ENCODE data around the gene C2orf66. TPM values are rescaled to one million over a fixed set of nuclear protein-coding genes. Genes with fewer than 3 reads are reported as not detected.

The C2orf66 gene
- total and polyA plus RNA-seq, 2 donors (not counting 1 experiment from before 2014, with no cell fraction given): not detected

DNA sequence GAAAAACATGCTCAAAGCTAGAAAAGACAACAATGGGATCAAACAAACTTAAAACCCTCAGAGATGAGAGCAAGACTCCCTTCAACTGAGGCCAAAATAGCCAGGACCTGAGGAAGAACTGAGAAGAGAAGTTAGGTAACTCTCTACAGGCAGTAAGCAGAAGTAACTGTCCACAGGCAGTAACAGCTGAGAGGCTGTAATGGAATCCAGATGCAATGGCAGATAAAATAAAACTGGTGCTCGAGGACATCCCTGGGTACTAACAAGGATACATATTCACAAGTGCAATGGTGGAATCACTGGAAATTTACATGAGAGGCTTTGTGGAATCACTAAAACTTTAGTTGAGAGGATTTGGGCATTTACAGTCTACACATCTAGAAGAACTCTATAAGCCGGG lies 30.4 kb upstream of the C2orf66 start:
- Histone ChIP-seq H3K9ac (ENCODE audit: low read length) (no peak overlapping the region), H3K4me3 (ENCODE audit: control extremely low read depth in 1 of 5, extremely low read depth in 1 of 5, insufficient read depth in 1 of 5, low read depth in 2 of 5, low read length in 4 of 5) (no peak overlapping the region)

DNA sequence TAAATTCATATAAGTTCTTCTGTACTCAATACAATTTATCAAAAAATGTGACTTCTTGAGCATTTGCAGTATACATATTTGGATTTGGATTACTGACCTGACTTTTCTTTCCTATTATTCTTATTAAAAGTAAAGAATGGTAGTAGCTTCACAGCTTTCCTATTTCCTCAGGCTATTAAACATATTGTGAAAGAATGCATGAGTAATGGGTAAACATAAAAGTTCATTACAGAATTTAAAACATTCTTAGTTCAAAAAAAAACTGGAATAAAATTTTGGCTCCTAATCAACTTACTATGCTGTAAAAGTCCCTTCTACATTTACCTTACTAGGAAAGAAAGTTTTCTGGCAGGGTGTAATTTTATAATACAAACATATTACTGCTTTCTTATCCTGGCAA lies 27.3 kb upstream of the C2orf66 start:
- intact Hi-C loops (cut with micrococcal nuclease): no loop called here
- Mint-ChIP-seq H3K27me3 (no peaks in the 10 kb centered on the region), H3K9me3 (ENCODE audit: insufficient read depth) (no peaks in the 10 kb centered on the region), H3K27ac (no peak overlapping the region), H3K4me3 (no peak overlapping the region), H3K4me1 (no peaks in the 10 kb centered on the region)
- no peaks in the 10 kb centered on the region for H3K4me1 ChIP-seq (ENCODE audit: control insufficient read depth in 2 of 2, insufficient read depth in 2 of 2, low read length in 2 of 2)
- DNase-seq (no peak), ATAC-seq (ENCODE audit: low read depth) (no peak)
- ChIA-PET CTCF (no interaction called here), POLR2A (no interaction called here)
- H3K27ac ChIP-seq (ENCODE audit: low read length in 2 of 2): no peak overlapping the region
- no peaks in the 10 kb centered on the region for H3K79me2 ChIP-seq (ENCODE audit: control insufficient read depth, insufficient read depth, low read length)
- H3K27me3 ChIP-seq (replicated peaks in 1 of 4; ENCODE audit: control extremely low read depth in 1 of 4, control insufficient read depth in 3 of 4, insufficient read depth in 4 of 4, low read length in 3 of 4): no peaks in the 10 kb centered on the region
- TF ChIP-seq EZH2 (IDR thresholded peaks at IDR 0.05; ENCODE audit: borderline replicate concordance, insufficient read depth, low read depth, low read length, poor library complexity, severe bottlenecking) (no peak), CTCF (IDR thresholded peaks at IDR 0.05) (no peak)
- H3K9ac ChIP-seq (ENCODE audit: low read length): no peak overlapping the region
- no peaks in the 10 kb centered on the region for H3K9me3 ChIP-seq (ENCODE audit: control extremely low read depth in 1 of 3, control insufficient read depth in 2 of 3, insufficient read depth in 1 of 3, low read length in 2 of 3)
- no peaks in the 10 kb centered on the region for H3K36me3 ChIP-seq (replicated peaks in 1 of 2; ENCODE audit: control extremely low read depth in 1 of 2, control insufficient read depth in 1 of 2, extremely low read depth in 1 of 2, insufficient read depth in 2 of 2, low read length in 1 of 2)
- H3K4me3 ChIP-seq (ENCODE audit: control extremely low read depth in 1 of 5, extremely low read depth in 1 of 5, insufficient read depth in 1 of 5, low read depth in 2 of 5, low read length in 4 of 5): no peak overlapping the region
- H4K20me1 ChIP-seq (ENCODE audit: control insufficient read depth, insufficient read depth, low read length, poor library complexity, severe bottlenecking): no peaks in the 10 kb centered on the region
- no peak overlapping the region for H2AFZ ChIP-seq (ENCODE audit: insufficient read depth, low read depth, low read length, poor library complexity, severe bottlenecking)
- H3K4me2 ChIP-seq (replicated peaks; ENCODE audit: low read depth, low read length, poor library complexity, severe bottlenecking): no peak overlapping the region

More for the DNA sequence above, 30.4 kb upstream of the C2orf66 start:
- Histone ChIP-seq H4K20me1 (ENCODE audit: control insufficient read depth, insufficient read depth, low read length, poor library complexity, severe bottlenecking) (no peaks in the 10 kb centered on the region), H3K27ac (ENCODE audit: low read length in 2 of 2) (no peak overlapping the region), H3K36me3 (replicated peaks in 1 of 2; ENCODE audit: control extremely low read depth in 1 of 2, control insufficient read depth in 1 of 2, extremely low read depth in 1 of 2, insufficient read depth in 2 of 2, low read length in 1 of 2) (no peaks in the 10 kb centered on the region), H3K79me2 (ENCODE audit: control insufficient read depth, insufficient read depth, low read length) (no peaks in the 10 kb centered on the region), H2AFZ (ENCODE audit: insufficient read depth, low read depth, low read length, poor library complexity, severe bottlenecking) (no peak overlapping the region), H3K27me3 (replicated peaks in 1 of 4; ENCODE audit: control extremely low read depth in 1 of 4, control insufficient read depth in 3 of 4, insufficient read depth in 4 of 4, low read length in 3 of 4) (no peaks in the 10 kb centered on the region), H3K4me1 (ENCODE audit: control insufficient read depth in 2 of 2, insufficient read depth in 2 of 2, low read length in 2 of 2) (no peaks in the 10 kb centered on the region), H3K9me3 (ENCODE audit: control extremely low read depth in 1 of 3, control insufficient read depth in 2 of 3, insufficient read depth in 1 of 3, low read length in 2 of 3) (no peaks in the 10 kb centered on the region), H3K4me2 (replicated peaks; ENCODE audit: low read depth, low read length, poor library complexity, severe bottlenecking) (no peak overlapping the region)
- WGBS (ENCODE audit: insufficient coverage): no CpG with 5 or more reads among the region's 2 CpGs
- no peaks in the 10 kb centered on the region for H3K27me3 Mint-ChIP-seq
- no peaks in the 10 kb centered on the region for H3K4me1 Mint-ChIP-seq
- no peak for ATAC-seq (ENCODE audit: low read depth)
- no peak overlapping the region for H3K4me3 Mint-ChIP-seq
- no peaks in the 10 kb centered on the region for H3K9me3 Mint-ChIP-seq (ENCODE audit: insufficient read depth)
- POLR2A ChIA-PET: no interaction called here
- CTCF ChIA-PET: no interaction called here
- no peak for DNase-seq
- TF ChIP-seq CTCF (IDR thresholded peaks at IDR 0.05) (no peak), EZH2 (IDR thresholded peaks at IDR 0.05; ENCODE audit: borderline replicate concordance, insufficient read depth, low read depth, low read length, poor library complexity, severe bottlenecking) (no peak)
- intact Hi-C loops (cut with micrococcal nuclease): no loop called here
- no peak overlapping the region for H3K27ac Mint-ChIP-seq

Data from B cell (primary cell).